ENCODE data around the gene VILL. TPM values are rescaled to one million over a fixed set of nuclear protein-coding genes. Genes with fewer than 3 reads are reported as not detected.
A peak's percentile ranks its signal among the peaks of the same experiment; 100 is the strongest.
"Not testable (repeated sequence)": the region's sequence is repeated elsewhere in the genome, so short reads cannot be mapped to it uniquely, and the experiment has no call there.

Gene VILL
- total RNA-seq, 1 experiment from 2014 or later, result 3.5 TPM

DNA sequence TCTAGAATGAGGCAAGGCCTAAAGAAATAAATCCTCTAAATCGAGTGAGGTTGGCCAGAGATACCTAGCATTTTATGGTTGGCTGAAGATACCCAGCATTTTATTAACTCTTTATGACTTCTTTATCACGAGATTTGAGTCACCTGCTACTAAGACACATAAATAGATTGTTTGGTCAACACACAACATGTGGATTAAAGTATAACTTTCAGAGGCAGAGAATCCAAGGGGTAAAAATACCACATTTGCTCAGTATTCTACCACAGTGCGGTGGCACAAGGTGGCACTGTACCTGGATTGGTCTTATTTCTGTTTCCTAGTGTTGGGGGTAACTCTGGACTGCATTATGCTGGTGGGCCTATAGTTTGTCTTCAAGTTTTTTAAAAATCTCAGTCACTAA is 27.0 kb upstream of the VILL start:
- no peak for DNase-seq (ENCODE audit: low read depth)

DNA sequence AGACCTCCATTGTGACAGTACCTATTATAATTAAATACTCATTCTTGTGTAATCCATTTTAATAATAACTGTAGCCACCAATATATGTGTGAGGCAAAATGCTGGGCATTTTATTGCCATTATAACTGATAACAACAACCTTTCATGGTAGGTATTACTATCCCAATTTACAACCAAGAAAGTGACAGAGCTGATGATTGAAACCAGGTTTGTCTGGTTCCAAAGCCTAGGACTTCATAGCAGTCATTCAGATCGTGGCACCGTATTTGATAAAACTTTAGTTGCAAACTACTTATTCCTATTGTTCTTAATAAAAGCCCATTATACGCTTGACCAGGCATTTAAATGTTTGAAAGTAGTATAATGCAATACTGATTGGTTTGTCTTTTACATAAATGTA is 26.4 kb upstream of the VILL start:
- no peak for DNase-seq (ENCODE audit: low read depth)

GRCh38 chr3:37964716-37965115 is 25.9 kb upstream of the VILL start:
- no peak for DNase-seq (ENCODE audit: low read depth)

- peak; percentile 56 for DNase-seq (ENCODE audit: low read depth)
These were observed 23.2 kb upstream of the VILL start for GRCh38 chr3:37967260-37967881.

DNA sequence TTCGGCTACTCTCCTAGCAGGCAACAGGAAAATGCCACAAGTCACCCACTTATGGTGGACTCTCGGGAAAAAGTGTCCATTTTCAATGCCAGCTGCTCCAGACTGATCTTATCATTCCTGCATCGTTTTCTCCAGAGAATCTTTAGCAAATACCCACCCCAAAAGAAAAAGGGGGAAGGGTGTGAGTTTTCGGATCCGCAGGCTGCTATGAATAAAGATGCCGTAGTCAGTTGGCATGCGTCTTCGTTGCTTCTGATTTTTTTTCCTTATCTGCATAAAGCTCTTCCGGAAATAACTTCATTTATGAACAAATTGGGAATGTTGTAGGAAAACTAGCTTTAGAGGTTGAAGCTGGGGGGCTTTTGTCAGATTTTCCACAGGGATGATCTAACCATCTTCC is 22.4 kb upstream of the VILL start:
- no peak for DNase-seq (ENCODE audit: low read depth)

DNA sequence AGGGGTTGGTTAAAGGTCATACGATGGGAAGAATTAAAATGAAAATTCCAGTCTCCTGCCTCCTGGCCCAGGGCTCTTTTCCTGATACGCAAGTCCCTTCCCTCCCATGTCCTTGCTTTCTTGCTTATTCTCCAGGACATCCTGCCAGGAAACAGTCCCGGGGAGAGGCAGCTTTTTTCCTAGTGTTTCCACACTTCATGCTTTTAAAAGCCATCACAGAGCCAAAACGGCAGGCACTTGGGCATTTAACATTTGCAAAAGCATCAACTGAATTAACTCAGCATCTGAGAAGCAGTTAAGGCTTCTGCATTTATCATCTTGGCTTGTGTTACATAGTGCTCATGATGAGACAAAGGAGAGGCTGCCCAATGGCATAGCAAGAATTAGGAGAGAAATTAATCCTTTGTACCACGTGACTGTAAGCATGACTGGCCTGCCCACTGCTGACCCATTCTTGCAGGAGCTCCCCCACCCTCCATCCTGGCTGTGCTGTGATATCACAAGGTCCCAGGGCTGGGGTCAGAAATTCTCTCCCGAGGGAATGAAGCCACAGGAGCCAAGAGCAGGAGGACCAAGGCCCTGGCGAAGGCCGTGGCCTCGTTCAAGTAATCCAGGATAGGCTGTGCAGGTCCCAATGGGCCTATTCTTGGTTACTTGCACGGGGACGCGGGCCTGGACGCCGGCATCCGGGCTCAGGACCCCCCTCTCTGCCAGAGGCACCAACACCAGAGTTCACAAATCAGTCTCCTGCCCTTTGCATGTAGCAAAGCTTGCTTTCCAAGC is 21.6 kb upstream of the VILL start:
- no peak for DNase-seq (ENCODE audit: low read depth)

- DNase-seq (ENCODE audit: low read depth), result no peak
These were observed 20.9 kb upstream of the VILL start for GRCh38 chr3:37969596-37970100.

GRCh38 chr3:37970802-37971201 is 19.8 kb upstream of the VILL start:
- DNase-seq (ENCODE audit: low read depth), result no peak

DNA sequence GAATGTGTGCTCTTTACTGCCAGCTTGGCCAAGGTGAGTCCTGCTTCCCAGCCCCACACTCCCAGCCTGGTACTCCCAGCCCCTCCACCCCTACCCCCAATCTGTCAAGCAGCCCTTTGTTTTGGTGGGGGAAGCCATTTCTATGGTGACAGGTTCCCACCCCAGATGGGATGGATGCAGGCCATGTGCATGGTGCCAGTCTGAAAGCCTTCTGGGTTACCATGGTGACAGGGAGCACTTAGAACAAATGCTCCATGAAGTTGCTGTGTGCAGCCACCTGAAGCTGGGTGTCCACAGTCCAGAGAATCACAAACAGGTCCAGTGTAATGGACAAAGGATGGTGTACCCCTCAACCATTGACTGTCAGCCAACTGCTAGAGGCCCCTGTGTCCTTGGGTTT is 19.1 kb upstream of the VILL start:
- no peak for DNase-seq (ENCODE audit: low read depth)

DNA sequence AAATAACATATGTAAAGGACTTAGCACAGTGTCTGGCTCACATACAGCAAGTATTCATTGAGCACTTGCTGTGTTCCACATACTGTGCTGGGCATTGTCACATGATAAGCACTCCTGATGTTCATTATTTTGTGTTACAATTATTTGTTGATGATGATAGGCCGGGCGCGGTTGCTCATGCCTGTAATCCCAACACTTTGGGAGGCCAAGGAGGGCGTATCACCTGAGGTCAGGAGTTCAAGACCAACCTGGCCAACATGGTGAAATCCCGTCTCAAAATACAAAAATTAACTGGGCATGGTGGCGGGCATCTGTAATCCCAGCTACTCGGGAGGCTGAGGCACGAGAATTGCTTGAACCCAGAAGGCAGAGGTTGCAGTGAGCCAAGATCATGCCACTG is 18.5 kb upstream of the VILL start:
- not testable (repeated sequence) for DNase-seq (ENCODE audit: low read depth)

GRCh38 chr3:37973246-37974054 is 17.1 kb upstream of the VILL start:
- no peak for DNase-seq (ENCODE audit: low read depth)

DNA sequence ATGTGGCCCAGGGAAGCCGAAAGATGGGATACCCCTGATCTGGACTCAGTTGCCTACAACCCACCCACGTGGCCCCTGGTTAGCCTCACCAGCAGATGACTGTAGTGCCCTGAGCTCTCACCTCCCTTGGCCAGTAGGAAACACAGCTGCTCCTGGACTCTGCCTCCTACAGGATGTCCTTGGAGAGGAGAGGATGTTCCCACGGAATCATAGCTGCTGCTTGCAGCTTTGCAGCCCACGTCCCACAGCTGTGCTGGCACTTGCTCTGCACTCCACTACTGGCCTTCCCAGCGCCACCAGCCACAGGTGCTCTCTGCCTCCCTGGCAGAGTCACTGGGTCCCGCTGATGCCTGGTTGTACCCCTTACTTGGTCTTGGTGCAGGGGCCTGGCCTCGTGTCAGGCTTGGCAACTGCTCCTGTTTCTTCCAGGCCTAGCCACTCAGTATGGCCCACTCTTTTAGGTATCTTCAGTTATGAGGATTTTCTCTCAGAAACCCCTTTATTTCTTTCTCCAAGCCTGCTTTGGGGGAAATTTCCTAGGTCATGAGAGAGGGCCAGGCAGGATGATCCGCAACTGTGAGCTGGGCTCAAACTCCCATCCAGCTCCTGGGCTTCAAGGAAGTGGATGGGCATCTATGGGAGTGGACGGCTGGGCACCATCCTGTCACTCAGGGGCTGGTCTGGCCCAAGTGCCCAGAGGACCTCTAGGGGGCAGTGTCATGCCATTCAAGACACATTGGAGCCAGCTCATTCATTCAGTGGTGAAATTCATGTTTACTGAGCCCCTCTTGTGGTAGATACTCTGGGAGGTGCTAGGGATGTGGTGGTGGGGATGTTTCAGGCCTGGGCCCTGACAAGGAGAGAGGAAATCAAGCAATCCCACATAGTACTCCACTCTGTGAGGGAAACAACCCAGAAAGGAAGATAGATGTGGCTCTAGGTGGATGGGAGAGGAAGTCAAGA is 16.2 kb upstream of the VILL start:
- peak; percentile 64 for DNase-seq (ENCODE audit: low read depth)

- DNase-seq (ENCODE audit: low read depth), result no peak
These were observed 10.8 kb upstream of the VILL start for GRCh38 chr3:37979541-37980461.

DNA sequence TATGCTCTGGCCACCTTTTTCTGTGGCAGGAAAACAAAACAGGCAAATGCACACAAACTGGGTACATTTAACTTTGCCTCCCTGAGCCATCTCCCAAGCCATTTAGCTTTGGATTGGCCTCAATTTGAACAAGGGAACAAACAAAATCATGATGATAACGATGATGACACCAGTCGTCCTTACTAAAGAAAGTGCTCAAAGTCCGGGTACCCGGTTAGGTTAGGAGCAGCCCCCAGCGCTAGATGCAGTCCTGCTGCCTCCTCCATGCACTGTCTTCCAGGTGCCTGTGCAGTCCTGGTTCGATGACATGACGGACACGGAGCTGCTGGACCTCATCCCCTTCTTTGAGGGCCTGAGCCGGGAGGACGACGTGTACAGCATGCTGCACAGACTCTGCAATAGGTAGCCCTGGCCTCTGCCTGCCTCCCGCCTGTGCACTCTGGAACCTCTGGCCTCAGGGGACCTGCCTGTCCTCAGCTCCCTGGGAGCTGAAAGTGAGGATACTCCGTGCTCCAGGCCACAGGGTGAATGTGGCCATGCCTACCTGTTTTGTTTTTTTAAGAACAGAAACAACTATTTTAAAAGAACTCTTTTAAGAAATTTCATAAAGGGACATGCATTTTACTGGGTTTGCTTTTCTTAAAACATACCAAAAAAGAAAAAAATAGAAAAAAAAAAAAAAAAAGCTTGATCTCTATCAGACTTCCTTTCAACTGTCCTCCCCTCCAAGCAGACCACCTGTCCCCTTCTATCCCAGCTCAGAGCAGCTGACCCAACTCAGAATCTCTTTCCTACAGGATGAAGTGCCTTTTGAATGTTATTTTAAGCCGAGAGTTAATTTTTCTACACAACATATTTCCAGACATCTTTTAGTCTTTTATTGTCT is 9.9 kb upstream of the VILL start:
- no peak for DNase-seq (ENCODE audit: low read depth)

- no peak for DNase-seq (ENCODE audit: low read depth)
These were observed 9.3 kb upstream of the VILL start for GRCh38 chr3:37981348-37981664.

DNA sequence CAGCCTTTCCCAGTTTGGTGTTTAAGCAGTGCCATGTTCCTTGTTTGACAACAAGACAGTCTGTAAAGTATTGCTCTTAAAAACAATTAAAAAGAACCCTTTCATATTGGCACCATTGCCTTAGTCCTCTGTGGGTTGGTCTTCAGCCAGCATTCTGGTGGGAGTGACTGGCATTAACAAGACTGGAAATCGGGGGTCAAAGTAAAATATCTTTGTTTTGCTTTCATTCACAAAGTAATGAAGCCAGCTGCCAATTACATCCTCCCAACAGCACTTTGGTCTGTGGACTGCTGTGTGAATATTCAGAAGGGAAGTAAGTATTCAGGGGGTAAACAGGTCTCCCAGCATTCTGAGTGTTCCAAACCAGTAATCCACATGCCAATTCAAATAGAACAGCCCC is 8.3 kb upstream of the VILL start:
- DNase-seq (ENCODE audit: low read depth), result no peak

DNA sequence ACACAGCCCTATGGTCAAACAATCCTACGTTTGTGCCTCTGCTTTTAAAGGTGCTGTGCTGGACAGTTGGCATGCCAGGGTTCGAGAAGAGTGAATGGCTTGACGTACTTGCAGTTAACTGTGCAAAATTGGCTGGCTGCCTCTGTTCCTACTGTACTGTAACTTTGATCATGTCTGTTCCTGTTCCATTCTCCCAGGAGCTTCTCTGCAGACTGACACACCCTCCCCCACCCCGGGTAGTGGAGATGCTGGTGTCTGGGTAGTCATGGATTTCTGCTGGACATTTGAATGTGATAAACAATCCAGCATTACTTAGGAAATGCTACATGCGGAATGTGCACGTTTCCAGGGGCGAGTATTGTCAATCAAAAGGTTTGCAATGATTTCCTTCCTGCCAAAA is 6.5 kb upstream of the VILL start:
- no peak for DNase-seq (ENCODE audit: low read depth)

DNA sequence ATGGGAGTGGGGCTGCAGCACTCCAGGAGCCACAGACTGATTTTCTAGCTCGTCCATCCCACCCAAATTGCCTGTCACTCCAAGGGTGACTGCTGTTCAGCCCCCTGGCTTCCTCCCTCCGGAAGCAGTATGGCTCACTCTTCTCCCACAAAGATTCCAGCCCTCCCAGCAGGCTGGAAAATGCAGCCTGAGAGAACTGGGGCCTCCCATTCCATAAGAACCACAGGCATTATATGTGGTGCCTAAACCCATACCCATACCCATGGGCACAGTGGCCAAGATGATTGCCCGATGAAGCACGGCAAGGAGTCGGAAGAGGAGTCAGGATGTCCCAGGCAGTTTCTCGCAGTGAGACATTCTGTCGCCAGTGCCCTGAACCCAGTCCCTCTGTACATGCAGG is 6.0 kb upstream of the VILL start:
- DNase-seq (ENCODE audit: low read depth), result no peak

DNA sequence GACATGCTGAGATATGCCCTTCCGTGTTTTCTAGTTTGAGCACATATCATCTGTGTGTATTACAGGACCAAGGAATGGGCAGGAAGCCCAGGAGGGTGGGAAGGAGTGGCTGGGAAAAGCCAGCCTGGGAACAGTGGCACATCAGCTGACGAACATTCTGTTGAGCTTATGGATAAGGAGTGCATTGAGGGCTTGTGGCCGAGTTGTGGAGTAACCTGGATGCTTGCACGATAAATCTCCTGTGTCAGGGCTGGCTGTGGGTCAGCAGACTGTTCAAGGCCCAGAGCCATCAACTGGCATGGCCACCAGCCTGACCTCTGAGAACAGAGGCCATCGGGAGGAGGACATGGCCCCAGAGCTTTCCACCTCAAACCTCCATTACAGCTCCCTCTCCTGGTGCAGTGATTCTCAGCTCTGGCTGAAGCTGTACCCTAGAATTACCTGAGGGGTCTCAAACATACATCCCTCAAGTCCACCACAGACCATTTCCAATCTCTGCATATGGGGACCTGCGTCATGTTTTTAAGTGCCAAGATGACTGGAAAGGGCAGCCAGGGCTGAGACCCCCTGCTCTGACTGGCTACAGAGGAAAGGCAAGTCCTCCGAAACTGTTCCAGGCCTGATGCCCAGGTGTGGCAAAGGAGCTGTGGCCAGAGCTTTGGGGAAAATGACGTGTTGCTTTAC is 4.8 kb upstream of the VILL start:
- no peak for DNase-seq (ENCODE audit: low read depth)
